Caco-2 (cell line): ENCODE data around the gene INTS12. TPM values are rescaled to one million over a fixed set of nuclear protein-coding genes. Genes with fewer than 3 reads are reported as not detected.

Experiments used
- BruUV-seq: library from RNA; stranded (reverse); fragments of 400-500 nt; replicated peaks from 2 replicates; lab custom pipeline; 2021; lab: Mats Ljungman, UMichigan
- CTCF ChIA-PET: fragments of 300-600 bp; sonication (Branson Sonifier 250); formaldehyde crosslinking; loops from one replicate; lab custom pipeline; 2022; ENCODE audit warnings: antibody characterized with exemption; lab: Charles Lee
- POLR2A ChIA-PET: fragments of 300-600 bp; sonication (Branson Sonifier 250); formaldehyde crosslinking; loops from one replicate; lab custom pipeline; 2022; ENCODE audit warnings: antibody characterized with exemption; lab: Charles Lee
- DNase-seq, 2 experiments: peaks; one replicate each; pipeline versions ENCODE4 v3.0.0 to v3.0.0-alpha.2; 2020 to 2022
- H3K27me3 ChIP-seq: replicated peaks from 2 replicates; pipeline ENCODE4 v1.6.0; 2011; ENCODE audit warnings: low read length; ENCODE audit not compliant: control insufficient read depth, insufficient read depth
- H3K36me3 ChIP-seq: 2 replicates; pipeline ENCODE4 v1.5.1; 2011; ENCODE audit warnings: low read length; ENCODE audit not compliant: control insufficient read depth, insufficient read depth
- H3K4me1 ChIP-seq: fragments of 250-450 bp; sonication (Bioruptor Pico); 2 replicates; pipeline ENCODE4 v1.5.1; 2020; ENCODE audit warnings: mild to moderate bottlenecking
- H3K4me3 ChIP-seq: 2 replicates; pipeline ENCODE4 v1.5.1; 2011; ENCODE audit warnings: low read depth, mild to moderate bottlenecking, control low read depth, low read length
- H3K9me3 ChIP-seq: fragments of 250-450 bp; sonication (Bioruptor Pico); 2 replicates; pipeline ENCODE4 v1.5.1; 2020; ENCODE audit warnings: mild to moderate bottlenecking, moderate library complexity
- H3K27ac Mint-ChIP-seq: one replicate; pipeline ENCODE4 v1.8.0; 2022; ENCODE audit warnings: mixed read lengths; ENCODE audit not compliant: unreplicated experiment
- H3K27me3 Mint-ChIP-seq: one replicate; pipeline ENCODE4 v1.8.0; 2022; ENCODE audit warnings: mixed read lengths; ENCODE audit not compliant: insufficient read depth, unreplicated experiment
- H3K36me3 Mint-ChIP-seq: one replicate; pipeline ENCODE4 v1.8.0; 2022; ENCODE audit warnings: mild to moderate bottlenecking, mixed read lengths; ENCODE audit not compliant: insufficient read depth, unreplicated experiment
- H3K4me1 Mint-ChIP-seq: one replicate; pipeline ENCODE4 v1.8.0; 2022; ENCODE audit warnings: low read depth, mixed read lengths; ENCODE audit not compliant: unreplicated experiment
- H3K4me3 Mint-ChIP-seq: one replicate; pipeline ENCODE4 v1.8.0; 2022; ENCODE audit warnings: mild to moderate bottlenecking, moderate library complexity, mixed read lengths; ENCODE audit not compliant: unreplicated experiment
- H3K9me3 Mint-ChIP-seq: one replicate; pipeline ENCODE4 v1.8.0; 2022; ENCODE audit warnings: mixed read lengths; ENCODE audit not compliant: unreplicated experiment
- CTCF ChIP-seq, 2 experiments: fragments of 200-600 bp in 1 of 2; IDR thresholded peaks; 1 replicate in 1 of 2; 2 replicates in 1 of 2; pipeline versions ENCODE4 v1.5.1 to v1.8.0; 2011 to 2022; ENCODE audit warnings: antibody characterized with exemption in 1 of 2, control low read depth in 1 of 2, inconsistent platforms in 1 of 2, low read depth in 1 of 2, low read length in 1 of 2, mild to moderate bottlenecking in 1 of 2, moderate library complexity in 1 of 2; ENCODE audit not compliant: insufficient read depth in 1 of 2, severe bottlenecking in 1 of 2, unreplicated experiment in 1 of 2
- intact Hi-C: fragments of 100-400 bp; cut with micrococcal nuclease; formaldehyde crosslinking; loops from one replicate; pipeline ENCODE4 v1.10.0; 2022; ENCODE audit not compliant: unreplicated experiment
- total RNA-seq: library from RNA; stranded (reverse); gene quantifications from 2 replicates; pipeline ENCODE4 v1.2.3, GENCODE V29; 2022

The INTS12 gene
- total RNA-seq, 1 experiment from 2014 or later: 16.1 TPM

DNA sequence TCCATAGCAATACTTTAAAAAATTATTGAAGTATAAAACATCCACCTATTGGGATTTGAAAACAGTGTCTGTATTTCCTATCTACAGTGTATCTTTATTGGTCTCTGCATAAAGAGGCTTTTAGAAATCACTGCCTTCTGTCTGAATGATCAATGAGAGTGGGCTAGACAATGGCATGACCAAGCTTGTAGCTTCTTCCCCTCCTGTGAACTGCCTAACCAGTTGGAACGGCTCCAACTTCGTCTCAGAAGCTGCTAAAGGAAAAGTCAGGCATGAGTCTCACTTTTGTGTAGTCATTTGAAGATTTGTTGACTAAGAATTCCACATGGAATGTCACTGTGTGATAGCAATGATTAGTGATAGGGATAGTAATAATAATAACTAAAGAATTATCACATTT lies 64.2 kb downstream of the INTS12 start:
- H3K27me3 ChIP-seq: no peaks in the 10 kb centered on the region
- Mint-ChIP-seq H3K4me1 (no peaks in the 10 kb centered on the region), H3K9me3 (peaks cover 9% of the 10 kb centered on the region), H3K27me3 (peaks cover 8% of the 10 kb centered on the region), H3K36me3 (no peaks in the 10 kb centered on the region), H3K4me3 (no peak overlapping the region), H3K27ac (no peak overlapping the region)
- H3K9me3 ChIP-seq: no peaks in the 10 kb centered on the region
- no peak for TF ChIP-seq CTCF (IDR thresholded peaks at IDR 0.05; ENCODE audit: insufficient read depth in 1 of 2, low read depth in 1 of 2, low read length in 1 of 2, severe bottlenecking in 1 of 2, unreplicated experiment in 1 of 2)
- intact Hi-C loops: no loop called here
- CTCF ChIA-PET: no interaction called here
- no peaks in the 10 kb centered on the region for H3K4me1 ChIP-seq
- no peaks in the 10 kb centered on the region for H3K36me3 ChIP-seq
- BruUV-seq: no TSS peak
- H3K4me3 ChIP-seq: no peak overlapping the region
- POLR2A ChIA-PET: no interaction called here
- DNase-seq: no peak

DNA sequence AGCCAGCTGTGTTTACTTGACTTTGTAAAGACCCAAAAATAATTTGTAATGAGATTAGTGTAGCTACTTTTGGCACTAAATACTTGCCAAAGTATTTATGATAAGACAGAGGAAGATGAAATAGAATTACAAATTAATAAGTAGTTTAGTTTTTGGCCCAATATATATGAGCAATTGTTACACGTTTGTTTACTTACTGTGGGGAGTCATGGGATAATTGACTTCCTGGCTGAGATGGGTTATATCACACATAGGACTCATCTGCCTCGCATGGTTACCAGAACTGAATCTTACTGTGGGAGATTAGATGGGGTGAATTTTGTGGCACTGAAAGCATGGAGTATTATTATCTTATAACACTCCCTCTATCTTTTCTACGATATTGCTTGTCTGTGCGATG lies 66.6 kb downstream of the INTS12 start:
- intact Hi-C loops: no loop called here
- no peaks in the 10 kb centered on the region for H3K4me1 ChIP-seq
- no peaks in the 10 kb centered on the region for H3K9me3 ChIP-seq
- Mint-ChIP-seq H3K27ac (no peak overlapping the region), H3K4me3 (no peak overlapping the region), H3K27me3 (peaks cover 3% of the 10 kb centered on the region), H3K9me3 (peaks cover 9% of the 10 kb centered on the region), H3K4me1 (no peaks in the 10 kb centered on the region), H3K36me3 (no peaks in the 10 kb centered on the region)
- POLR2A ChIA-PET: no interaction called here
- TF ChIP-seq CTCF (IDR thresholded peaks at IDR 0.05; ENCODE audit: insufficient read depth in 1 of 2, low read depth in 1 of 2, low read length in 1 of 2, severe bottlenecking in 1 of 2, unreplicated experiment in 1 of 2): no peak
- BruUV-seq: no TSS peak
- no peak overlapping the region for H3K4me3 ChIP-seq
- no peaks in the 10 kb centered on the region for H3K36me3 ChIP-seq
- no peaks in the 10 kb centered on the region for H3K27me3 ChIP-seq
- no peak for DNase-seq
- CTCF ChIA-PET: no interaction called here

DNA sequence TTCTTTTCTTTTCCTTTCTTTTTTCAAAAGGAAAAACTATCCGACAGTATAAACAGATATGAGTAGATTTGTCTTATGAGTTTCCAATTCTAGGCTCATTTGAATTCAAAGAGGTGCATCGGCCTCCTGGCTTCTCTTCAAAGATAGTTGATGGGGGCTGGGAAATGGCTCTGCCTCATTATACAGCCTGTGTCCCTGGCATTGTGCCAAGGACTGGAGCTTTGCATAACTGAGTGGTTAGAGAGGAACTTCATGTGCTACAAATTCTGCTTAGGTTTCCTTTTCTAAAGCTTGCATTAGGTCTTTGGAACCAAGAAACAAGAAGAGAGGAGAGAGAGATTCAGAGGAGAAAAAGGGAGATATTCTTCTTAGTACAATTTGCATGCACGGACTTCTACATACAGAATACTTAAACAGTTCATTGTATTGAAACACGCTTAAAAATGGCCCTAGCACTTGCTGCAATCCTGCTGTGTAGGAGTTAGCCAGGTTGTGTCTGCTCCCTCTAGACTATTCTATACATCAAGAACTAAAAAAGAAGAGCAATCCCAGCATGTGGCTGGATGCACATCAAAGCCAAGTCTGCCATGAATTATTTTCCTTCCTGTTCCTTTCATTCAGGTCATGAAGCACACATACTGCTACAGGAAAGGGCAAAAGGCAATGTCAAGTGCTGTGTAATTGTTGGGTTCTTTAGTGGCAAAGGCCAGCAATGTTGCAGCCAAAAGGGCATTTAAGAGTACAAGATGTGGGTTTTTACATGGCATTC lies 70.9 kb downstream of the INTS12 start:
- Mint-ChIP-seq H3K4me3 (no peak overlapping the region), H3K9me3 (peaks cover 9% of the 10 kb centered on the region), H3K27me3 (peaks cover 3% of the 10 kb centered on the region), H3K27ac (no peak overlapping the region), H3K36me3 (no peaks in the 10 kb centered on the region), H3K4me1 (no peaks in the 10 kb centered on the region)
- Histone ChIP-seq H3K4me1 (0 out of 2 replicates have a peak, but pooled peaks cover 4% of the 10 kb centered on the region), H3K4me3 (no peak overlapping the region), H3K36me3 (no peaks in the 10 kb centered on the region), H3K9me3 (no peaks in the 10 kb centered on the region), H3K27me3 (no peaks in the 10 kb centered on the region)
- ChIA-PET POLR2A (no interaction called here), CTCF (no interaction called here)
- intact Hi-C loops: no loop called here
- no peak for TF ChIP-seq CTCF (IDR thresholded peaks at IDR 0.05; ENCODE audit: insufficient read depth in 1 of 2, low read depth in 1 of 2, low read length in 1 of 2, severe bottlenecking in 1 of 2, unreplicated experiment in 1 of 2)
- no peak for DNase-seq
- BruUV-seq: no TSS peak
